CD4-positive, alpha-beta T cell treated with Interferon alpha-2 for 1 hour (primary cell): ENCODE results near the gene CYP27B1.
"Not testable (repeated sequence)": the region's sequence is repeated elsewhere in the genome, so short reads cannot be mapped to it uniquely, and the experiment has no call there.

Source experiments
- DNase-seq, 2 donors: peaks; one replicate each; pipeline ENCODE4 v3.0.0-alpha.2; 2020 to 2022

CYP27B1 gene

DNA sequence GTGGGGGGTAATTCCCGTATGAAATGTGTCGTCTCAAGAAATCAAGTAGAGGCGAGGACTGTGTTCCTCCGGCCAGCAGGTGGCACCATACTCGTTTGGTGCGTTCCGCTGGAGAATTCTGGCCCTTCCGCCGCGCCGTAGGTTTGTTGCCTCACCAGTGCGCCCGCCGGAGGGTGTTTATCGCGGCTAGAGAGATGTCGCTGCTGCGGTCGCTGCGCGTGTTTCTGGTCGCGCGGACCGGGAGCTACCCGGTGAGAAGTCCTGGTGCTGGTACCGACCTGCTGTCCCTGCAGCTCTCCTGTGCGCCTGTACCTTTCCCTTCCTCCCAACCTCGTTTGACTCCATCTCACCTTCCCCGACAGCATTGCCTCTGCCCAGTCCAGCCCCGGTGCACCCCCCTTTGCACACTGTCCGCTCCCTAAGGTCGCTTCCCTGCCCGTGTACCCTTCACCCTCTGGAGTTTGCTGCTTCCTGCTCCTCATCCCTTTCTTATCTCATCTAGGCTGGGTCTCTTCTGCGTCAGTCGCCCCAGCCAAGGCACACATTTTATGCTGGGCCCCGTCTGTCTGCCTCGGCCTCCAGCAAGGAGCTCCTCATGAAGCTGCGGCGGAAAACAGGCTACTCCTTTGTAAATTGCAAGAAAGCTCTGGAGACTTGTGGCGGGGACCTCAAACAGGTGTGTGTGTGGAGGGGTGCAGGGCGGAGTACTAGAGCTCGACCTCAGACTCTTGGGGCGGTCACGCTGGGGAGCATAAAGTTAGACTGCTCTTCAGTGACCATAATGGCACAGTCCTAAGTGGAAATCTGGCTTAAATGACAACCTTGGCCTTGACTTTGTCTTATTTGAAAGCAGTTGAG, 16.0 kb upstream of the CYP27B1 start, which contains the start of gene TSFM:
TSS of gene TSFM (plus strand) at position 180 of the 858 bp plus-strand sequence. CDS start at position 195, 15 bp downstream.
- peak; percentile 93 to 97 for DNase-seq

- DNase-seq = no peak
Observed at GRCh38 chr12:57782243-57782607, 15.3 kb upstream of the CYP27B1 start.

GRCh38 chr12:57781801-57782200, 14.9 kb upstream of the CYP27B1 start:
- no peak for DNase-seq

DNA sequence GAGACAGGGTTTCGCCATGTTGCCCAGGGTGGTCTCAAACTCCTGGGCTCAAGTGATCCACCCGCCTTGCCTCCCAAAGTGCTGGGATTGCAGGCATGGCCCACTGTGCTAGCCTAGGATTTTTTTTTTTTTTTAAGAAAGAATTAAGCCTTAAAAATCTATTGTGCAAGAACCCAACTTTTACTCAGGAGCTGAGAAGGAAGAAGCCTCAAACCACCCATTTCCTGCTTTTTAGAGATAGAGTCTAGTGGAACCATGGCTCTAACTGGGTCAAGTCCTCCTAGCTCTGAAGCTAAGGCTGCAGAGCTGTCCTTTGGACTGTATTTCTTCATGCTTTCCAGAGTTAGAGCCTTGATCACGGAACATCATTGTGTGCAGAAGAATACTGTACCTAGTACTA, 14.4 kb upstream of the CYP27B1 start:
- DNase-seq = peak in 1 of 2 donors; percentile 31

DNA sequence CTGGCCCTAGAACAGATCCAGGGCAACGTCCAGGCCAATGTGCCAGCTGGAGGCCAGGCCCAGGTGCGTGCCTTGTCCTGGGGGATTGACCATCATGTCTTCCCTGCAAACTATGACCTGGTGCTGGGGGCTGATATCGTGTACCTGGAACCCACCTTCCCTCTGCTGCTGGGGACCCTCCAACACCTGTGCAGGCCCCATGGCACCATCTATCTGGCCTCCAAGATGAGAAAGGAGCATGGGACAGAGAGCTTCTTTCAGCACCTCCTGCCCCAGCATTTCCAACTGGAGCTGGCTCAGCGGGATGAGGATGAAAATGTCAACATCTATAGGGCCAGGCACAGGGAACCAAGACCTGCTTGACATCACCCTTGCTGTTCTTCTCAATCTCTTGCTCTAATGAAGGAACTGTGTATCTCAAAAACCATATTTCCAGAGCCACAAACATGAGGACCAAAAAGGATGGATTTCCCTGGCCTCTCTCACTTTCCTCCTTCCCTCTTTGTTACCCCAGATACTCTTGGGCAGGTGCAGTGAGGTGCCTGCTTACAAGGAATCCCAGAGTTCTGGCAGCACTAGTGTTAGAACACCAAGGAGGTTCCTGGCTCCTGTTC, 13.5 kb upstream of the CYP27B1 start:
- no peak for DNase-seq

- DNase-seq = no peak
Observed at GRCh38 chr12:57779736-57780135, 12.9 kb upstream of the CYP27B1 start.

DNA sequence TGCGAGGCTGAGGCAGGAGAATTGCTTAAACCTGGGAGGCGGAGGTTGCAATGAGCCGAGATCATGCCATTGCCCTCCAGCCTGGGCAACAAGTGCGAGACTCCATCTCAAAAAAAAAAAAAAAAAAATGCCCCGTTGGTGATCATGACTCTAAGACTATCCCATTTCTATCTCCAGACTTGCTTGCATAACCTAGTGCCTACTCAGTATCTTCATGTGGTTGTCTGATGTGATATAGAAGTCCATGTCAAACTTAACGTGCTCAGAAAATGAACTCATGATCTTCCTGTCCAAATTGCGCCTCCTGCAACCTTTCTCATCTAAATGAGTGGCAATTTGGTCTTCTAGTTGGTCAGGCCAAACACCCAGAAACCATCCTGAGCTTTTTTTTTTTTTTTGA, 11.0 kb upstream of the CYP27B1 start:
- DNase-seq = no peak

- no peak for DNase-seq
Observed at GRCh38 chr12:57777367-57777766, 10.5 kb upstream of the CYP27B1 start.

GRCh38 chr12:57776247-57776587, 9.3 kb upstream of the CYP27B1 start:
- no peak for DNase-seq

GRCh38 chr12:57775563-57776246, 8.8 kb upstream of the CYP27B1 start:
- no peak for DNase-seq

DNA sequence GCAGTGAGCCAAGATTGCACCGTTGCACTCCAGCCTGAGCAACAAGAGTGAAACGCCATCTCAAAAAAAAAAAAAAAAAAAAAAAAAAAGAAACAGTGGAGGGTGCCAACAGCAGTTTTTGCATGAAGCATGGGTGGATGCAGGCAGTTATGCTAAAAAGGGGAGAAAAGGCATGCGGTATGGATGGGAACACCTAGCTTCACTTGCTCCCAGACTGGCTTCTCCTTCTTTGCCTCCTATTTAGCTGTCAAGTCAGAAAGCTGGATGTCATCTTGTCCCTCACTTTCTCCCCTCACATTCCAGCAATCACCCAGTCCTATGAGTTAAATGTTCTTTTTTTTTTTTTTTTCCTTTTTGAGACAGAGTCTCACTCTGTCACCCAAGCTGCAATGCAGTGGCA, 8.2 kb upstream of the CYP27B1 start:
- DNase-seq = no peak

GRCh38 chr12:57774634-57775033, 7.8 kb upstream of the CYP27B1 start:
- DNase-seq = not testable (repeated sequence)

- peak in 1 of 2 donors; percentile 41 for DNase-seq
Observed at GRCh38 chr12:57772429-57773322, 5.8 kb upstream of the CYP27B1 start, which contains the start of gene EEF1AKMT3. Gene EEF1AKMT3 (plus strand): TSS chr12:57772614. CDS start chr12:57772725, 111 bp downstream.

GRCh38 chr12:57771873-57772428, 5.1 kb upstream of the CYP27B1 start, which contains the start of gene METTL1:
Gene METTL1 (minus strand): TSS chr12:57772105. CDS start chr12:57772083, 22 bp downstream.
- DNase-seq = peak; percentile 89 to 92

DNA sequence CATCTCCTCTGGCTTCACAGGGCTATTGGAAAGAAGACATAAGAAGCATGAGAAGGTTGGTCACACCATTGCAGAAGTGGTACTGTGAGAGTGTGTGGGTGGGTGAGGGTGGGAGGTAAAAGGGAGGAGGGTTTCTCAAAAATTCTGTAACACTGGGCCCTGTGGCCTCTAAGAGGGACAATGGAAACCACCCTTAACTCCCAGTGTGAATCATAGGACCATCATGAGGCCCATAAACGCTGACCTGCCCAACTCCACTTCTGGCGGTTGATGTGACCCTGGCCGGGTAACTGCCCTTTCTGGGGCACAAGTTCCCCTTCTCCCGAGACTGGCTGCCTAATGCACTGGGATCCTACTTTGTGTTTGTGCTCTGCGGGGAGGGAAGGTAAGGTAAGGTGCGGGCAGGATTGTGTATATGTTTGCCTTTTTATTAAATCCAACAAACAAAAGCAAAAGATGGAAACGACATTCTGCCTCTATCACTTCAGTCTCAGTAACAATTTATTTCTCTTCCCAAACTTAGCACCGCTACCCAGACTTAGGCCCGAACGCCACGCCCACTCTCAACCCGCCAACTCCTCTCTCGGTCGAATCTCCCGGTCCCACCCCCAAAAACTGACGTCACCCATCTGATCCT, 4.5 kb upstream of the CYP27B1 start:
- DNase-seq = peak; percentile 80 to 83

DNA sequence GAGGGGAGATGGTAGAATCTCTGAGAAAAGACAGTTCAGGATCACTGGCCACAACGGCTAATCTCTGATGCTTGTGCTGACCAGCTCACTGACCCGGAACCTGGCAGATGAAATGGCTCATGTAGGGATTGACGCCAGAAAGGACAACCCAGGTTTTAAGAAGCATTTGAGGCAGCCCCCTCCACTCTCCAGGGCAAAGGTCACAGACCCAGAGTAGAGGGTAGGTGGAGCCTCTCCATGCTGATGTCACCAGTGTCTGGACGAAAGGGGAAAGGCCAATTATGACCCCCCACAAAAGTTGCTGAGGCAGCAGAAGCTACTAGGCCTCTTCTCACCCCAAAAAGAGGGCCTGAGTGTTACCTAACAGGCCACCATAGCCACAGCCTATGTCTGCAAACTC, 3.9 kb upstream of the CYP27B1 start:
- DNase-seq = no peak

DNA sequence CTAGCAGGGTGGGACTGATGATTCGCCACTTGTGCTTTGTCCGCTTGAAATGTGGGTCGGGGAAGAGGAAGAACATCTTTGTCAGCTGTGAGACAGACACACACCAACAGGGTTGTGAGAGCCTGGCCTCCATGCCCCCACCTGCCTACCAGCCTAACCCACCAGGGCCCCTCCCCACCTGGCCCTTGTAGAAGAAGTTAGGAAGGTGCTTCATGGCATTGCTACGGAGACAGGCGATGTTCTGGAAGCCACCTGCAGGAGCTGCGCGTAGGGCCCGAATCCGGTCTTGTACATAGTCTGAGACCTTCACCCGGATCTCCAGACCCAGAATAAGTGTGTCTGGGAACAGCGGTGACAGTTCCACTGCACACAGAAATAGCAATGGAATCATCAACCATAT, 2.7 kb upstream of the CYP27B1 start:
- no peak for DNase-seq

- no peak for DNase-seq
Observed at GRCh38 chr12:57767876-57768275, 998 bp upstream of the CYP27B1 start.

GRCh38 chr12:57767305-57767698, 424 bp upstream of the CYP27B1 start:
- DNase-seq = no peak

DNA sequence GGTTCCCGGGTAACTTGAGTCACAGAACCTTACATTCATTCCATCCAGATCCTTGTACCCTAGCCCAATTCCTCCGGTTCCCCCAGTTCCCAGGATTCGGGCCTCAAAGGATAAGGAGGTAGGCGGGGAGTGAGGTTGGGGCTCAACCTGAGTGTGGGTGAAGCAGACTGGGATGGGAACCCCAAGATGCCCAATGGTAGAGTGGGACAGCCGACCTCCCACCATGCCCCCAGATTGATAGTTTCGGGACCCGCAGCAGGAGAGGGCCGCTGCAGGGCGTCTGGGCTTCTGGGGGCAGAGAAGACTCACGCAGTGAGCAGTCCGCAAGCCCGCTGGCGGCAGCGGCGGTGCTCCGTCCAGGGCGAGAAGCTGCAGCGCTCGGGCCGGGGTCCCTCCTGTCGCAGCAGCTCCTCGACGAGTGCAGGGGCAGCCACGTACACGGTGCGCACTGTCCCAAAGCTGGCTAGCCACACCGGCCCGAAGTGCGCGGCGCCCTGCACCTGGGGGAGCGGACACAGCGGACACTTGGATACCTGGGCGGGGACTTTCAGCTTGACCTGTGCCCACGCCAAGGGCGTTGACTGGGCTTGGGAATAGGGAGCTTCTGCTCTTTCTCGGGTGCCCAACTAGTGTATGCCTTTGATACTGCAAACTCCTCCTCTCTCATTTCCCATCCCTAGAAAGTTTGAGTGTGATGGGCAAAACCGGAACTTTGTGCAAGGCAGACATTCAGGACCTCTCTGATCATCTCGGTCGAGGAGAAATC, 997 bp downstream of the CYP27B1 start:
- no peak for DNase-seq
